Smooth muscle cell (in vitro differentiated cells): ENCODE results near the gene UAP1L1. TPM values are rescaled to one million over a fixed set of nuclear protein-coding genes. Genes with fewer than 3 reads are reported as not detected.
"Not testable (repeated sequence)": the region's sequence is repeated elsewhere in the genome, so short reads cannot be mapped to it uniquely, and the experiment has no call there.

Experiments
- DNase-seq: peaks from one replicate; lab custom pipeline; 2025; ENCODE audit not compliant: unreplicated experiment; lab: John Stamatoyannopoulos, UW
- H2AFZ ChIP-seq: fragments of 200-600 bp; sonication (generic); 2 replicates; pipeline ENCODE4 v1.6.0; 2016; ENCODE audit warnings: antibody characterized with exemption, low read depth, mild to moderate bottlenecking
- H3F3A ChIP-seq: fragments of 200-600 bp; sonication (generic); 2 replicates; pipeline ENCODE4 v1.6.0; 2017; ENCODE audit warnings: antibody characterized with exemption, low read depth
- H3K27ac ChIP-seq: fragments of 200-600 bp; sonication (generic); 2 replicates; pipeline ENCODE4 v1.5.1; 2016; ENCODE audit warnings: low read depth, mild to moderate bottlenecking
- H3K27me3 ChIP-seq: fragments of 200-600 bp; sonication (generic); 2 replicates; pipeline ENCODE4 v1.6.1; 2016; ENCODE audit warnings: low read depth, mild to moderate bottlenecking
- H3K36me3 ChIP-seq: fragments of 200-600 bp; sonication (generic); 2 replicates; pipeline ENCODE4 v1.5.1; 2016; ENCODE audit warnings: low read depth
- H3K4me1 ChIP-seq: fragments of 200-600 bp; sonication (generic); 2 replicates; pipeline ENCODE4 v1.5.1; 2016; ENCODE audit warnings: low read depth
- H3K4me2 ChIP-seq: fragments of 200-600 bp; sonication (generic); 2 replicates; pipeline ENCODE4 v1.6.0; 2016; ENCODE audit warnings: mild to moderate bottlenecking
- H3K4me3 ChIP-seq: fragments of 200-600 bp; sonication (generic); 2 replicates; pipeline ENCODE4 v1.5.1; 2016; ENCODE audit warnings: mild to moderate bottlenecking
- H3K79me2 ChIP-seq: fragments of 200-600 bp; sonication (generic); 2 replicates; pipeline ENCODE4 v1.6.0; 2016; ENCODE audit warnings: low read depth, mild to moderate bottlenecking
- H3K9ac ChIP-seq: fragments of 200-600 bp; sonication (generic); 2 replicates; pipeline ENCODE4 v1.6.0; 2016; ENCODE audit warnings: low read depth
- H3K9me3 ChIP-seq: fragments of 200-600 bp; sonication (generic); replicated peaks from 2 replicates; pipeline ENCODE4 v1.5.1; 2016; ENCODE audit warnings: low read depth
- H4K20me1 ChIP-seq: fragments of 200-600 bp; sonication (generic); 2 replicates; pipeline ENCODE4 v1.6.0; 2016; ENCODE audit warnings: low read depth
- WGBS: methylation state at CpG from one replicate; pipeline ENCODE4 v1.1.7; 2016; ENCODE audit warnings: low lambda C conversion rate; 5-methylcytosine and 5-hydroxymethylcytosine counted together
- polyA plus RNA-seq: library from polyadenylated mRNA; unstranded; fragments of >200 nt; fragmentation: Nextera tagmentation; extraction: Ambion mirVana; gene quantifications from 2 replicates; pipeline ENCODE4 v1.2.1, GENCODE V29; 2016
- total RNA-seq: library from RNA; depleted of rRNA; stranded (reverse); fragments of >200 nt; gene quantifications from 2 replicates; pipeline ENCODE4 v1.2.3, GENCODE V29; 2014
- TF ChIP-seq, protein P1 (sequence below): fragments of 200-600 bp; sonication (generic); IDR thresholded peaks from 2 replicates; pipeline ENCODE4 v1.5.1; 2017; ENCODE audit warnings: borderline replicate concordance, mild to moderate bottlenecking, antibody characterized with exemption; ENCODE audit not compliant: insufficient read depth, poor library complexity, severe bottlenecking

Gene UAP1L1
- total and polyA plus RNA-seq, 2 experiments from 2014 or later = 5.8 to 23.8 TPM

DNA sequence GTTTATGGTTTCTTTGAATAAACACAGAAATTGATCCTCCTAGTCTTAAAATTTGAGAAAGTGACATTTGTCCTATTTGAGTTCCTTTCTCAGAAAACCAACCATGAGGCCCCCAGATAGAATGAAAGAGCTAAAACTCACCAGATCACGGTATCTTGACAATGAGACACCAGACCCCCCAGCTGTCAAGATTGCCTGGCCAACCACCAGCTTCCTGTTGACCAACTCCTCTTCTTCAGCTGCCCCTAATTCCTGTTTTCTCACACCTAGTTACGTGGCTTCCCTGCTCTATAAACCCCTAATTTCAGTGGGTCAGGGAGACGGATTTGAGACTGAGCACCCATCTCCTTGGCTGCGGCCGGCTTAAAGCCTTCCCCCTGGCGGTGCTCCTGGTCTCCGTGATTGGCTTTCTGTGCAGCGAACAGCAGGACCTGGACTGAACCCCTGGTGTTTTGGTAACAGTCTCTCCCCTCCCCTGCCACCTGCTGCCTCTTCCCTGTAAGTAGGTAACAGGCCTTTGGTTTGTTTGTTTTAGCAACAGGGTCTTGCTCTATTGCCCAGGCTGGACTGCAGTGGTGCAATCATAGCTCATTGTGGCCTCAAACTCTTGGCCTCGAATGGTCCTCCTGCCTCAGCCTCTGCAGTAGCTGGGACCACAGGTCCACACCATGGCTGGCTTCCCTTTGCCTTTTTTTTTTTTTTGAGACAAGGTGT is 18.6 kb upstream of the UAP1L1 start:
- Histone ChIP-seq H3K27me3 (peaks cover 21% of the 10 kb centered on the region), H3K4me1 (peaks cover 4% of the 10 kb centered on the region), H3K4me2 (no peak overlapping the region), H3K9me3 (no peaks in the 10 kb centered on the region), H3F3A (no peaks in the 10 kb centered on the region), H3K4me3 (no peak overlapping the region), H4K20me1 (no peaks in the 10 kb centered on the region), H2AFZ (no peak overlapping the region), H3K36me3 (no peaks in the 10 kb centered on the region), H3K27ac (no peak overlapping the region), H3K79me2 (no peaks in the 10 kb centered on the region), H3K9ac (no peak overlapping the region)
- DNase-seq = no peak
- WGBS = 89% methylated on average over 9 of the region's 9 CpGs
- TF ChIP-seq, protein P1, sequence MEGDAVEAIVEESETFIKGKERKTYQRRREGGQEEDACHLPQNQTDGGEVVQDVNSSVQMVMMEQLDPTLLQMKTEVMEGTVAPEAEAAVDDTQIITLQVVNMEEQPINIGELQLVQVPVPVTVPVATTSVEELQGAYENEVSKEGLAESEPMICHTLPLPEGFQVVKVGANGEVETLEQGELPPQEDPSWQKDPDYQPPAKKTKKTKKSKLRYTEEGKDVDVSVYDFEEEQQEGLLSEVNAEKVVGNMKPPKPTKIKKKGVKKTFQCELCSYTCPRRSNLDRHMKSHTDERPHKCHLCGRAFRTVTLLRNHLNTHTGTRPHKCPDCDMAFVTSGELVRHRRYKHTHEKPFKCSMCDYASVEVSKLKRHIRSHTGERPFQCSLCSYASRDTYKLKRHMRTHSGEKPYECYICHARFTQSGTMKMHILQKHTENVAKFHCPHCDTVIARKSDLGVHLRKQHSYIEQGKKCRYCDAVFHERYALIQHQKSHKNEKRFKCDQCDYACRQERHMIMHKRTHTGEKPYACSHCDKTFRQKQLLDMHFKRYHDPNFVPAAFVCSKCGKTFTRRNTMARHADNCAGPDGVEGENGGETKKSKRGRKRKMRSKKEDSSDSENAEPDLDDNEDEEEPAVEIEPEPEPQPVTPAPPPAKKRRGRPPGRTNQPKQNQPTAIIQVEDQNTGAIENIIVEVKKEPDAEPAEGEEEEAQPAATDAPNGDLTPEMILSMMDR = no peak

DNA sequence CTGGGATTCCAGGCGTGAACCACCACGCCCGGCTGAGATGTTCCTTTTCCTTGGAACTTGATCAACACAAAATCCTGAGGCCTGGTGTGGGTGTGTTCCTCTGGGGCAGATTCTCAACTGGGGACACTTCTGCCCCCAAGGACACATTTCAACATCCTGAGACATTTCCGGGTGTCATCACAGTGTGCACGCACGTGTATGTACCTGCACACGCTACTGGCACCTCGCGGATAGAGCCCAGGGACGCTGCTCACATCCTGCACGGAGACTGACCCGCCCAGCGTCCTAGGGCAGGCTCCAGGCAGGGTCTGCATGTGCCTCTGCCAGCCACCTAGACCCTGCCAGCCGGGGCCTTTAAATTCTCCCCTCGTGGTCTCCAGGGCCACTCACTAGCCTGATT is 14.9 kb upstream of the UAP1L1 start:
- Histone ChIP-seq H3K27me3 (no peaks in the 10 kb centered on the region), H2AFZ (no peak overlapping the region), H3K9ac (no peak overlapping the region), H3K27ac (no peak overlapping the region), H3F3A (no peaks in the 10 kb centered on the region), H3K36me3 (no peaks in the 10 kb centered on the region), H3K4me1 (no peaks in the 10 kb centered on the region), H3K79me2 (no peaks in the 10 kb centered on the region), H3K9me3 (no peaks in the 10 kb centered on the region), H3K4me3 (no peak overlapping the region), H4K20me1 (no peaks in the 10 kb centered on the region), H3K4me2 (no peak overlapping the region)
- 91% methylated on average over 15 of the region's 15 CpGs for WGBS
- no peak for DNase-seq
- TF ChIP-seq, protein P1 = no peak

DNA sequence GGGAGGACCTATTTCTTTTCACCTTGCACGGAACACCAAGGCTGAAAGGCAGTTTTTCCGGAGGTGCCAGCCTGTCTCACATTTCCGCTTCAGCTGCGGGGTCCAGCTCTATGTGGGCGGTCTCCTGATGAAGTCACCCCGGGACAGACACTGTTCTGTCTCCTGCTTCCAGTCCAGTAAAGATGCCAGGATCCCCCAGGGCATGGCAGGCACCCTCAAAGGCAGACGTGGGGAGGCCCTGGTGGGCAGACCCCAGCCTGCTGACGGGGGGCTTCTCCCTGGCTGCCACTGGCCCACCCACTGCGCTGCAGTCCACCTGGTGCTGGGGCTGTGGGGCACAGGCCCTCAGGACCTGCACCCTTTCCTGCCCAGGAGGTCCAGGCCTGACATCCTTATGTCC is 14.5 kb upstream of the UAP1L1 start:
- H3F3A ChIP-seq, H3K79me2 ChIP-seq, H4K20me1 ChIP-seq, H3K9me3 ChIP-seq, DNase-seq, H3K9ac ChIP-seq, H3K4me3 ChIP-seq, H2AFZ ChIP-seq, H3K27ac ChIP-seq, H3K36me3 ChIP-seq, H3K4me1 ChIP-seq, H3K27me3 ChIP-seq, H3K4me2 ChIP-seq: not testable (repeated sequence)
- WGBS = 91% methylated on average over 9 of the region's 9 CpGs

DNA sequence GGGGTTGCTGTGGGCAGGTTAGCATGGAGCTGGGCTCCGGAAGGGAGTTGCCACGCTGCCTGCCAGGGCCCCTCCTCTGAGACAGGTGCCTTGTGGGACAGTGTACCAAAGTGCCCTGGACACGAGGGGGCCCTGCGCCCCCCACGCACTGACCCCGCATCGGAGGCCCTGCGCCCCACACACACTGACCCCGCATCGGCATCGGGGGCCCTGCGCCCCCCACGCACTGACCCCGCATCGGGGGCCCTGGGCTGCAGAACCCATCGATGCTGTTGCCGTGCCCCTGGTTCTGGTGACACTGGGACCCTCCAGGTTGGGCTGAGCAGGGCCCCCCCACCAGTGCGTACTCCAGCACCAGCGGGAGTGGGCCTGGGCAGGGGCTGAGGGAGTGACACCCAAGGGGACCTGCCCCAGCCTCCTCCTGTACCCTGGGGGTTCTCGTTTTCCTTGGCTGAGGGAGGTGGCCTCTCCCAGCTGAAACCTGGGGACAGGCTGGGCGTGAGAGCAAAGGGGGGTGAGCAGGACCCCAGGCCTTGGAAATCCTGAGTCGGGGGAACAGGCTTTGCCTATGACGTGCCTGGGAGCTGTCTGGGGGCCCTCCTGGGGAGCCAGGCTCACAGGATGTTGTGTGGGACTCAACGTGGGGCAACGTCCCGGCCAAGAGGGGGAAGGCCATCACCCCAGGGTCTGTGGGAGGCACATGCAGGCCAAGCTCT is 13.8 kb upstream of the UAP1L1 start:
- no peaks in the 10 kb centered on the region for H3F3A ChIP-seq
- no peaks in the 10 kb centered on the region for H3K79me2 ChIP-seq
- H3K36me3 ChIP-seq = no peaks in the 10 kb centered on the region
- no peaks in the 10 kb centered on the region for H3K4me1 ChIP-seq
- DNase-seq = no peak
- no peak overlapping the region for H3K4me2 ChIP-seq
- no peaks in the 10 kb centered on the region for H3K9me3 ChIP-seq
- TF ChIP-seq, protein P1 = no peak
- no peak overlapping the region for H3K27ac ChIP-seq
- H3K4me3 ChIP-seq = no peak overlapping the region
- no peak overlapping the region for H2AFZ ChIP-seq
- H3K9ac ChIP-seq = no peak overlapping the region
- WGBS = 92% methylated on average over 19 of the region's 26 CpGs
- H4K20me1 ChIP-seq = no peaks in the 10 kb centered on the region
- H3K27me3 ChIP-seq = no peaks in the 10 kb centered on the region
